Spleen (tissue), 7 donors: ENCODE data around the gene ADGRD1.

ENCODE experiments used
- CTCF ChIP-seq, 11 experiments: fragments of 200-600 bp in 7 of 11; fragments of 450-650 bp in 4 of 11; sonication (generic) in 4 of 11; IDR thresholded peaks in 8 of 11; conservative IDR thresholded peaks in 3 of 11; 1 replicate in 7 of 11; 2 replicates in 4 of 11; pipeline versions ENCODE4 v1.4.0 to v1.8.0; 2016 to 2021; ENCODE audit warnings: antibody characterized with exemption in 11 of 11, inconsistent platforms in 4 of 11, mild to moderate bottlenecking in 1 of 11
- POLR2AphosphoS5 ChIP-seq, 3 donors: sonication (generic); formaldehyde crosslinking; IDR thresholded peaks; one replicate each; pipeline ENCODE4 v1.5.1; 2017; ENCODE audit warnings: antibody characterized with exemption in 3 of 3
- donor health status: DM: no; HTN: no; CAD: no; lungs with moderate emphysema.
- donor health status: DM: no; HTN: no; CAD: no.
- donor health status: DM: no; HTN: no; CAD: no.

DNA sequence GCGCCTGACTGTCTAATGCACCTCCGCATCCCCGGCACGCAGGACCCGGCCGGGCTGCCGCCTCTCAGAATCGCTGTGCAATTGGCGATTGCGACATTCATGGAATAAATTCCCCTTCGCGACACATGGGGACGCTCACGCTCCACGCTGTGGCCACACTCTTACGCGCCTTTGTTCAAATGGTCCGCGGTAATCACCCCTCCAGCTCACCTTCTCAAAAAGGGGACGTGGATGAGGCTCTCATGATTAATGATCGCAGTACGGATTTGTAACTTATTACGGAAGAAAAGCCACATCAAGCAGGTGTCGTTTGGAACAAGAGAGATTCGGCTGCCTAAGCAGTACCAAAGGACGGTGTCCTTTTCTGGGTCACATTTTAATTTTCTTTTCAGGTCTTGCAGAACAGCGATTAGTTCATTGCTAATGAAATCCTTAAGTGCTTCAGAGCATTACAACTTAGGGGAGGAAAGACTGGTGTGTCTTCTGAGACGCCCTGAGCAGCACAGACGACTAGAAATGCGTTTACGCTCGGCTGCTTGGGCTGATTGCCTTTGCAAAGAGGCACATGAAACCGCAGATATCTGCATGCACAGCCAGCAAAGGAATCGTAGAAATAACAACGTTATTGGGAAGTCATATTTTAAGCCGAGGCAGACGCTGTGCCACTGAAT is 37.3 kb upstream of the ADGRD1 start:
- TF ChIP-seq POLR2AphosphoS5 (IDR thresholded peaks at IDR 0.05) (peak in 1 of 3 donors; percentile 12), CTCF (IDR thresholded peaks at IDR 0.05 in 8 of 11, conservative IDR thresholded peaks at IDR 0.05 in 3 of 11) (peak; percentile 33 to 83 (median 66))
